H9 (cell line): ENCODE data around the gene PIP4P1. TPM values are rescaled to one million over a fixed set of nuclear protein-coding genes. Genes with fewer than 3 reads are reported as not detected.
A peak's percentile ranks its signal among the peaks of the same experiment; 100 is the strongest.

Experiments
- DNase-seq: peaks from one replicate; pipeline ENCODE4 v3.0.0-alpha.2; 2017
- H2AFZ ChIP-seq: one replicate; pipeline ENCODE4 v1.6.1; 2013; ENCODE audit warnings: mild to moderate bottlenecking, low read length, control low read depth, moderate library complexity
- H2AK5ac ChIP-seq: 2 replicates; pipeline ENCODE4 v1.6.1; 2013; ENCODE audit warnings: low read length, control low read depth, mixed read lengths; ENCODE audit not compliant: insufficient read length
- H2BK120ac ChIP-seq: one replicate; pipeline ENCODE4 v1.6.1; 2013; ENCODE audit warnings: low read depth, mild to moderate bottlenecking, low read length, control low read depth, inconsistent platforms; ENCODE audit not compliant: poor library complexity, severe bottlenecking
- H2BK12ac ChIP-seq: 2 replicates; pipeline ENCODE4 v1.6.1; 2013; ENCODE audit warnings: low read length, control low read depth, mixed read lengths, low read depth; ENCODE audit not compliant: insufficient read length
- H2BK15ac ChIP-seq: 2 replicates; pipeline ENCODE4 v1.6.1; 2013; ENCODE audit warnings: low read depth, low read length, control low read depth
- H2BK20ac ChIP-seq: one replicate; pipeline ENCODE4 v1.6.1; 2013; ENCODE audit warnings: low read depth, mild to moderate bottlenecking, low read length, control low read depth, inconsistent platforms; ENCODE audit not compliant: poor library complexity, severe bottlenecking
- H2BK5ac ChIP-seq: 2 replicates; pipeline ENCODE4 v1.6.1; 2013; ENCODE audit warnings: low read length, control low read depth, mixed read lengths; ENCODE audit not compliant: insufficient read length
- H3K14ac ChIP-seq: 2 replicates; pipeline ENCODE4 v1.6.1; 2013; ENCODE audit warnings: low read length, control low read depth; ENCODE audit not compliant: insufficient read depth
- H3K18ac ChIP-seq: 2 replicates; pipeline ENCODE4 v1.6.1; 2013; ENCODE audit warnings: low read depth, mild to moderate bottlenecking, mixed read lengths, low read length, control low read depth; ENCODE audit not compliant: insufficient read length
- H3K23ac ChIP-seq: 2 replicates; pipeline ENCODE4 v1.6.1; 2013; ENCODE audit warnings: low read length, control low read depth, mixed read lengths, low read depth; ENCODE audit not compliant: insufficient read length
- H3K23me2 ChIP-seq: 2 replicates; pipeline ENCODE4 v1.6.1; 2013; ENCODE audit warnings: low read depth, mild to moderate bottlenecking, mixed read lengths, low read length, control low read depth; ENCODE audit not compliant: insufficient read length, poor library complexity, severe bottlenecking
- H3K27ac ChIP-seq: 2 replicates; pipeline ENCODE4 v1.5.1; 2013; ENCODE audit warnings: low read length, control low read depth, mixed read lengths, low read depth; ENCODE audit not compliant: insufficient read length
- H3K27me3 ChIP-seq: 2 replicates; pipeline ENCODE4 v1.6.1; 2013; ENCODE audit warnings: low read length, control low read depth, inconsistent platforms; ENCODE audit not compliant: insufficient read depth
- H3K4ac ChIP-seq: 2 replicates; pipeline ENCODE4 v1.6.1; 2013; ENCODE audit warnings: low read depth, mild to moderate bottlenecking, control low read depth, inconsistent platforms, low read length, moderate library complexity
- H3K4me1 ChIP-seq: 2 replicates; pipeline ENCODE4 v1.6.1; 2013; ENCODE audit warnings: low read length, control low read depth, inconsistent platforms; ENCODE audit not compliant: insufficient read depth
- H3K4me2 ChIP-seq: 2 replicates; pipeline ENCODE4 v1.6.1; 2013; ENCODE audit warnings: low read length, control low read depth, mixed read lengths; ENCODE audit not compliant: insufficient read length, insufficient read depth
- H3K56ac ChIP-seq: 2 replicates; pipeline ENCODE4 v1.6.1; 2013; ENCODE audit warnings: low read depth, mild to moderate bottlenecking, mixed read lengths, low read length, control low read depth; ENCODE audit not compliant: insufficient read length
- H3K79me1 ChIP-seq: 2 replicates; pipeline ENCODE4 v1.6.1; 2013; ENCODE audit warnings: low read depth, mild to moderate bottlenecking, moderate library complexity, low read length, control low read depth, inconsistent platforms; ENCODE audit not compliant: insufficient read depth, poor library complexity, severe bottlenecking
- H3K79me2 ChIP-seq: 2 replicates; pipeline ENCODE4 v1.6.1; 2013; ENCODE audit warnings: low read length, control low read depth, inconsistent platforms; ENCODE audit not compliant: insufficient read depth
- H3K9ac ChIP-seq: 2 replicates; pipeline ENCODE4 v1.6.1; 2013; ENCODE audit warnings: low read length, control low read depth, mixed read lengths; ENCODE audit not compliant: insufficient read length; ENCODE audit errors: extremely low read depth
- H3K9me3 ChIP-seq: one replicate; pipeline ENCODE4 v1.6.1; 2013; ENCODE audit warnings: low read depth, low read length, inconsistent platforms; ENCODE audit not compliant: control insufficient read depth
- H3T11ph ChIP-seq: one replicate; pipeline ENCODE4 v1.6.1; 2013; ENCODE audit warnings: mild to moderate bottlenecking, low read length, control low read depth, inconsistent platforms
- H4K20me1 ChIP-seq: one replicate; pipeline ENCODE4 v1.6.1; 2013; ENCODE audit not compliant: control insufficient read depth, insufficient read length, insufficient read depth
- H4K5ac ChIP-seq: 2 replicates; pipeline ENCODE4 v1.6.1; 2013; ENCODE audit warnings: low read depth, mild to moderate bottlenecking, mixed read lengths, low read length, control low read depth; ENCODE audit not compliant: insufficient read length
- H4K8ac ChIP-seq: replicated peaks from 2 replicates; pipeline ENCODE4 v1.6.1; 2013; ENCODE audit warnings: low read length, control low read depth, mixed read lengths, low read depth; ENCODE audit not compliant: insufficient read length
- H4K91ac ChIP-seq: 2 replicates; pipeline ENCODE4 v1.6.1; 2013; ENCODE audit warnings: low read depth, mild to moderate bottlenecking, moderate library complexity, mixed read lengths, low read length, control low read depth; ENCODE audit not compliant: insufficient read length
- H3K27ac Mint-ChIP-seq, 3 experiments: 2 replicates in 2 of 3; 3 replicates in 1 of 3; pipeline ENCODE4 v1.8.0; 2020 to 2021; ENCODE audit warnings: mixed read lengths in 3 of 3, mild to moderate bottlenecking in 1 of 3, moderate library complexity in 1 of 3
- H3K27me3 Mint-ChIP-seq: 2 replicates; pipeline ENCODE4 v1.8.0; 2021; ENCODE audit warnings: low read depth, mild to moderate bottlenecking, moderate library complexity, mixed read lengths
- H3K36me3 Mint-ChIP-seq, 3 experiments: 2 replicates in 2 of 3; 3 replicates in 1 of 3; pipeline ENCODE4 v1.8.0; 2020 to 2021; ENCODE audit warnings: low read depth in 3 of 3, mixed read lengths in 3 of 3; ENCODE audit not compliant: insufficient read depth in 1 of 3
- H3K4me1 Mint-ChIP-seq, 2 experiments: 2 replicates each; pipeline ENCODE4 v1.8.0; 2020; ENCODE audit warnings: mixed read lengths in 2 of 2
- H3K4me3 Mint-ChIP-seq, 2 experiments: 2 replicates in 1 of 2; 3 replicates in 1 of 2; pipeline ENCODE4 v1.8.0; 2020 to 2021; ENCODE audit warnings: mild to moderate bottlenecking in 2 of 2, mixed read lengths in 2 of 2, moderate library complexity in 1 of 2
- H3K9me3 Mint-ChIP-seq, 2 experiments: 2 replicates in 1 of 2; 3 replicates in 1 of 2; pipeline ENCODE4 v1.8.0; 2020; ENCODE audit warnings: mild to moderate bottlenecking in 2 of 2, mixed read lengths in 2 of 2, moderate library complexity in 1 of 2
- CTCF ChIP-seq: fragments of 200-600 bp; sonication (generic); conservative IDR thresholded peaks from 3 replicates; pipeline ENCODE4 v1.8.0; 2021; ENCODE audit warnings: antibody characterized with exemption, mild to moderate bottlenecking
- WGBS: extraction: QIAGEN DNeasy Blood & Tissue Kit; methylation state at CpG from one replicate; pipeline ENCODE4 v1.1.7; 2013; ENCODE audit warnings: missing lambda C conversion rate, low lambda C conversion rate, mixed read lengths; ENCODE audit not compliant: insufficient read length; ENCODE audit errors: extremely low coverage; 5-methylcytosine and 5-hydroxymethylcytosine counted together
- total RNA-seq: library from RNA; stranded (reverse); gene quantifications from 2 replicates; pipeline ENCODE4 v1.2.1, GENCODE V29; 2021

The PIP4P1 gene
- total RNA-seq, 1 experiment from 2014 or later: 41.6 TPM

- H3K79me2 ChIP-seq: no peaks in the 10 kb centered on the region
- Mint-ChIP-seq H3K9me3 (peaks cover 0 to 3% of the 10 kb centered on the region in 2 experiments; a peak in 3 of 5 replicates), H3K4me3 (no peak overlapping the region), H3K27ac (peak overlapping the region in 1 of 3 experiments; percentile 44; a peak in 1 of 7 replicates), H3K36me3 (peaks cover 0 to 4% (median 0%) of the 10 kb centered on the region in 3 experiments; a peak in 2 of 7 replicates), H3K4me1 (peaks cover 41 to 43% of the 10 kb centered on the region in 2 experiments), H3K27me3 (peaks cover 3% of the 10 kb centered on the region; the same call in 1 of the 2 replicates)
- H4K91ac ChIP-seq: no peak overlapping the region
- no peak for TF ChIP-seq CTCF
- no peak overlapping the region for H2BK120ac ChIP-seq
- H3K23ac ChIP-seq: no peak overlapping the region
- H3T11ph ChIP-seq: no peak overlapping the region
- no peak overlapping the region for H3K4me2 ChIP-seq
- H3K4me1 ChIP-seq: peaks cover 2% of the 10 kb centered on the region; the same call in 1 of the 2 replicates
- no peaks in the 10 kb centered on the region for H3K27me3 ChIP-seq
- no peak overlapping the region for H3K9ac ChIP-seq
- H2AFZ ChIP-seq: peak overlapping the region; percentile 71
- no peak overlapping the region for H4K8ac ChIP-seq
- no peak overlapping the region for H3K56ac ChIP-seq
- H3K27ac ChIP-seq: no peak overlapping the region
- no peak overlapping the region for H3K18ac ChIP-seq
- no peak overlapping the region for H3K14ac ChIP-seq
- H4K20me1 ChIP-seq: no peaks in the 10 kb centered on the region
- no peak overlapping the region for H2BK12ac ChIP-seq
- no peak overlapping the region for H2BK20ac ChIP-seq
- H3K4ac ChIP-seq: no peak overlapping the region
- H2BK15ac ChIP-seq: no peak overlapping the region
- H3K79me1 ChIP-seq: no peaks in the 10 kb centered on the region
- no peaks in the 10 kb centered on the region for H3K9me3 ChIP-seq
- no CpG with 5 or more reads among the region's 6 CpGs for WGBS
- no peak for DNase-seq
- H4K5ac ChIP-seq: no peak overlapping the region
- no peak overlapping the region for H2AK5ac ChIP-seq
- no peaks in the 10 kb centered on the region for H3K23me2 ChIP-seq
- no peak overlapping the region for H2BK5ac ChIP-seq
Observed at GRCh38 chr14:20490563-20490962, 29.3 kb upstream of the PIP4P1 start.
